Measurements from ENCODE around the gene PDIA6.

- TF ChIP-seq CTCF (IDR thresholded peaks at IDR 0.05) = no peak
- TF ChIP-seq POLR2AphosphoS5 (IDR thresholded peaks at IDR 0.05; ENCODE audit: low read depth, low read length) = no peak
- TF ChIP-seq REST (IDR thresholded peaks at IDR 0.05; ENCODE audit: insufficient read depth in 1 of 2, low read depth in 2 of 2, low read length in 1 of 2) = no peak
- TF ChIP-seq SIN3A (IDR thresholded peaks at IDR 0.05; ENCODE audit: borderline replicate concordance, insufficient read depth, low read depth, low read length) = no peak
These were observed 35.3 kb downstream of the PDIA6 start for GRCh38 chr2:10777111-10777841.
